ENCODE measurements around the gene CDSN.

The CDSN gene

GRCh38 chr6:31107052-31107451 lies 13.2 kb downstream of the CDSN start:
- no peak overlapping the region for H3K27ac ChIP-seq (ENCODE audit: low read depth, low read length)
- no peak overlapping the region for H3K9ac ChIP-seq (ENCODE audit: low read length in 5 of 5)
- H3K36me3 ChIP-seq (ENCODE audit: control insufficient read depth in 5 of 5, insufficient read depth in 5 of 5, low read length in 5 of 5): no peaks in the 10 kb centered on the region
- no peaks in the 10 kb centered on the region for H3K4me1 ChIP-seq (ENCODE audit: control insufficient read depth in 5 of 5, insufficient read depth in 5 of 5, low read length in 5 of 5)
- no peak overlapping the region for H3K4me3 ChIP-seq (ENCODE audit: low read depth in 1 of 5, low read length in 5 of 5)
- H3K27me3 ChIP-seq (ENCODE audit: control insufficient read depth in 5 of 5, insufficient read depth in 4 of 5, low read length in 5 of 5): peaks cover 0 to 10% (median 6%) of the 10 kb centered on the region in 5 donors
- no peaks in the 10 kb centered on the region for H3K9me3 ChIP-seq (ENCODE audit: control insufficient read depth in 5 of 5, low read length in 5 of 5)

- H3K27ac ChIP-seq (ENCODE audit: low read depth, low read length): no peak overlapping the region
Measured at GRCh38 chr6:31103136-31103535, 17.1 kb downstream of the CDSN start.

GRCh38 chr6:31098449-31098938 lies 21.8 kb downstream of the CDSN start:
- Histone ChIP-seq H3K4me1 (ENCODE audit: control insufficient read depth in 5 of 5, insufficient read depth in 5 of 5, low read length in 5 of 5) (peaks cover 4 to 24% (median 14%) of the 10 kb centered on the region in 5 donors), H3K4me3 (ENCODE audit: low read depth in 1 of 5, low read length in 5 of 5) (no peak overlapping the region), H3K27me3 (ENCODE audit: control insufficient read depth in 5 of 5, insufficient read depth in 4 of 5, low read length in 5 of 5) (no peaks in the 10 kb centered on the region), H3K27ac (ENCODE audit: low read depth, low read length) (no peak overlapping the region), H3K36me3 (ENCODE audit: control insufficient read depth in 5 of 5, insufficient read depth in 5 of 5, low read length in 5 of 5) (no peaks in the 10 kb centered on the region), H3K9me3 (ENCODE audit: control insufficient read depth in 5 of 5, low read length in 5 of 5) (no peaks in the 10 kb centered on the region), H3K9ac (ENCODE audit: low read length in 5 of 5) (no peak overlapping the region)

More at GRCh38 chr6:31103136-31103535, 17.1 kb downstream of the CDSN start:
- Histone ChIP-seq H3K4me3 (ENCODE audit: low read depth in 1 of 5, low read length in 5 of 5) (no peak overlapping the region), H3K9ac (ENCODE audit: low read length in 5 of 5) (no peak overlapping the region), H3K9me3 (ENCODE audit: control insufficient read depth in 5 of 5, low read length in 5 of 5) (no peaks in the 10 kb centered on the region), H3K27me3 (ENCODE audit: control insufficient read depth in 5 of 5, insufficient read depth in 4 of 5, low read length in 5 of 5) (no peaks in the 10 kb centered on the region), H3K4me1 (ENCODE audit: control insufficient read depth in 5 of 5, insufficient read depth in 5 of 5, low read length in 5 of 5) (no peaks in the 10 kb centered on the region), H3K36me3 (ENCODE audit: control insufficient read depth in 5 of 5, insufficient read depth in 5 of 5, low read length in 5 of 5) (no peaks in the 10 kb centered on the region)

- Histone ChIP-seq H3K36me3 (ENCODE audit: control insufficient read depth in 5 of 5, insufficient read depth in 5 of 5, low read length in 5 of 5) (no peaks in the 10 kb centered on the region), H3K27me3 (ENCODE audit: control insufficient read depth in 5 of 5, insufficient read depth in 4 of 5, low read length in 5 of 5) (no peaks in the 10 kb centered on the region), H3K9ac (ENCODE audit: low read length in 5 of 5) (no peak overlapping the region), H3K27ac (ENCODE audit: low read depth, low read length) (no peak overlapping the region), H3K4me1 (ENCODE audit: control insufficient read depth in 5 of 5, insufficient read depth in 5 of 5, low read length in 5 of 5) (peaks cover 4 to 31% (median 14%) of the 10 kb centered on the region in 5 donors), H3K9me3 (ENCODE audit: control insufficient read depth in 5 of 5, low read length in 5 of 5) (no peaks in the 10 kb centered on the region), H3K4me3 (ENCODE audit: low read depth in 1 of 5, low read length in 5 of 5) (no peak overlapping the region)
Measured at GRCh38 chr6:31096656-31097055, 23.6 kb downstream of the CDSN start.

GRCh38 chr6:31096215-31096614 lies 24.0 kb downstream of the CDSN start:
- H3K27ac ChIP-seq (ENCODE audit: low read depth, low read length): no peak overlapping the region
- H3K27me3 ChIP-seq (ENCODE audit: control insufficient read depth in 5 of 5, insufficient read depth in 4 of 5, low read length in 5 of 5): no peaks in the 10 kb centered on the region
- H3K4me3 ChIP-seq (ENCODE audit: low read depth in 1 of 5, low read length in 5 of 5): no peak overlapping the region
- H3K9ac ChIP-seq (ENCODE audit: low read length in 5 of 5): no peak overlapping the region
- H3K4me1 ChIP-seq (ENCODE audit: control insufficient read depth in 5 of 5, insufficient read depth in 5 of 5, low read length in 5 of 5): peaks cover 4 to 31% (median 14%) of the 10 kb centered on the region in 5 donors
- H3K9me3 ChIP-seq (ENCODE audit: control insufficient read depth in 5 of 5, low read length in 5 of 5): no peaks in the 10 kb centered on the region
- no peaks in the 10 kb centered on the region for H3K36me3 ChIP-seq (ENCODE audit: control insufficient read depth in 5 of 5, insufficient read depth in 5 of 5, low read length in 5 of 5)

- H3K4me1 ChIP-seq (ENCODE audit: control insufficient read depth in 5 of 5, insufficient read depth in 5 of 5, low read length in 5 of 5): peaks cover 4 to 31% (median 14%) of the 10 kb centered on the region in 5 donors
- no peaks in the 10 kb centered on the region for H3K9me3 ChIP-seq (ENCODE audit: control insufficient read depth in 5 of 5, low read length in 5 of 5)
- H3K36me3 ChIP-seq (ENCODE audit: control insufficient read depth in 5 of 5, insufficient read depth in 5 of 5, low read length in 5 of 5): no peaks in the 10 kb centered on the region
- no peak overlapping the region for H3K4me3 ChIP-seq (ENCODE audit: low read depth in 1 of 5, low read length in 5 of 5)
- H3K27ac ChIP-seq (ENCODE audit: low read depth, low read length): no peak overlapping the region
- no peak overlapping the region for H3K9ac ChIP-seq (ENCODE audit: low read length in 5 of 5)
- no peaks in the 10 kb centered on the region for H3K27me3 ChIP-seq (ENCODE audit: control insufficient read depth in 5 of 5, insufficient read depth in 4 of 5, low read length in 5 of 5)
Measured at GRCh38 chr6:31094389-31094881, 25.8 kb downstream of the CDSN start.

- Histone ChIP-seq H3K27me3 (ENCODE audit: control insufficient read depth in 5 of 5, insufficient read depth in 4 of 5, low read length in 5 of 5) (no peaks in the 10 kb centered on the region), H3K4me3 (ENCODE audit: low read depth in 1 of 5, low read length in 5 of 5) (no peak overlapping the region), H3K9ac (ENCODE audit: low read length in 5 of 5) (no peak overlapping the region), H3K36me3 (ENCODE audit: control insufficient read depth in 5 of 5, insufficient read depth in 5 of 5, low read length in 5 of 5) (no peaks in the 10 kb centered on the region), H3K9me3 (ENCODE audit: control insufficient read depth in 5 of 5, low read length in 5 of 5) (no peaks in the 10 kb centered on the region), H3K4me1 (ENCODE audit: control insufficient read depth in 5 of 5, insufficient read depth in 5 of 5, low read length in 5 of 5) (peaks cover 4 to 31% (median 14%) of the 10 kb centered on the region in 5 donors), H3K27ac (ENCODE audit: low read depth, low read length) (no peak overlapping the region)
Measured at GRCh38 chr6:31092769-31093505, 27.3 kb downstream of the CDSN start.

- no peaks in the 10 kb centered on the region for H3K36me3 ChIP-seq (ENCODE audit: control insufficient read depth in 5 of 5, insufficient read depth in 5 of 5, low read length in 5 of 5)
- H3K9ac ChIP-seq (ENCODE audit: low read length in 5 of 5): no peak overlapping the region
- peaks cover 4 to 34% (median 15%) of the 10 kb centered on the region in 5 donors for H3K4me1 ChIP-seq (ENCODE audit: control insufficient read depth in 5 of 5, insufficient read depth in 5 of 5, low read length in 5 of 5)
- no peaks in the 10 kb centered on the region for H3K9me3 ChIP-seq (ENCODE audit: control insufficient read depth in 5 of 5, low read length in 5 of 5)
- H3K27me3 ChIP-seq (ENCODE audit: control insufficient read depth in 5 of 5, insufficient read depth in 4 of 5, low read length in 5 of 5): no peaks in the 10 kb centered on the region
- H3K4me3 ChIP-seq (ENCODE audit: low read depth in 1 of 5, low read length in 5 of 5): no peak overlapping the region
- no peak overlapping the region for H3K27ac ChIP-seq (ENCODE audit: low read depth, low read length)
Measured at GRCh38 chr6:31092238-31092637, 28.0 kb downstream of the CDSN start.

- H3K27me3 ChIP-seq (ENCODE audit: control insufficient read depth in 5 of 5, insufficient read depth in 4 of 5, low read length in 5 of 5): no peaks in the 10 kb centered on the region
- H3K4me3 ChIP-seq (ENCODE audit: low read depth in 1 of 5, low read length in 5 of 5): no peak overlapping the region
- H3K27ac ChIP-seq (ENCODE audit: low read depth, low read length): no peak overlapping the region
- no peaks in the 10 kb centered on the region for H3K9me3 ChIP-seq (ENCODE audit: control insufficient read depth in 5 of 5, low read length in 5 of 5)
- no peaks in the 10 kb centered on the region for H3K36me3 ChIP-seq (ENCODE audit: control insufficient read depth in 5 of 5, insufficient read depth in 5 of 5, low read length in 5 of 5)
- peaks cover 6 to 36% (median 21%) of the 10 kb centered on the region in 5 donors for H3K4me1 ChIP-seq (ENCODE audit: control insufficient read depth in 5 of 5, insufficient read depth in 5 of 5, low read length in 5 of 5)
- no peak overlapping the region for H3K9ac ChIP-seq (ENCODE audit: low read length in 5 of 5)
Measured at GRCh38 chr6:31091680-31092079, 28.6 kb downstream of the CDSN start.

- no peak overlapping the region for H3K27ac ChIP-seq (ENCODE audit: low read depth, low read length)
- H3K36me3 ChIP-seq (ENCODE audit: control insufficient read depth in 5 of 5, insufficient read depth in 5 of 5, low read length in 5 of 5): no peaks in the 10 kb centered on the region
- H3K9me3 ChIP-seq (ENCODE audit: control insufficient read depth in 5 of 5, low read length in 5 of 5): no peaks in the 10 kb centered on the region
- no peaks in the 10 kb centered on the region for H3K27me3 ChIP-seq (ENCODE audit: control insufficient read depth in 5 of 5, insufficient read depth in 4 of 5, low read length in 5 of 5)
- peaks cover 6 to 35% (median 21%) of the 10 kb centered on the region in 5 donors for H3K4me1 ChIP-seq (ENCODE audit: control insufficient read depth in 5 of 5, insufficient read depth in 5 of 5, low read length in 5 of 5)
- H3K4me3 ChIP-seq (ENCODE audit: low read depth in 1 of 5, low read length in 5 of 5): no peak overlapping the region
- no peak overlapping the region for H3K9ac ChIP-seq (ENCODE audit: low read length in 5 of 5)
Measured at GRCh38 chr6:31090973-31091364, 29.3 kb downstream of the CDSN start.

All from subcutaneous abdominal adipose tissue (tissue), 5 donors.